NCI-H774 (cell line): Measurements from ENCODE around the gene ABO.
"Not testable (repeated sequence)": the region's sequence is repeated elsewhere in the genome, so short reads cannot be mapped to it uniquely, and the experiment has no call there.

Experiments used
- DNase-seq: peaks from one replicate; lab custom pipeline; 2025; lab: John Stamatoyannopoulos, UW

The ABO gene

DNA sequence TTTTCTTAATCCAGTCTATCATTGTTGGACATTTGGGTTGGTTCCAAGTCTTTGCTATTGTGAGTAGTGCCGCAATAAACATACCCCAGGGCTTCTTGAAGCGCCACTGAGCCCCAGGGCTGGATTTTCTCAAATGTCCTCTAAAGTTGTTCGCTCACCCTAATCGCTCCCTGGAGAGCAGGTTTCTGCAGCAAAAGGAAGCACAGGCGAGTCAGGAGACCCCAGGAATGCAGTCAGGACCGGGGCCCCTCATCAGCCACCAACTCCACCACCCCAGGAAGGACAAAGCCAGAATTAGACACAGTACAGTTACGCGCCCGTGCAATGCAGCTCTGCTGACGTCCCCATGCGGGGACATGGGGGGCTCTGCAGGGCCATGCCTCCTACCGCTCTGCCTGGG is 50.2 kb downstream of the ABO start:
- DNase-seq: no peak

DNA sequence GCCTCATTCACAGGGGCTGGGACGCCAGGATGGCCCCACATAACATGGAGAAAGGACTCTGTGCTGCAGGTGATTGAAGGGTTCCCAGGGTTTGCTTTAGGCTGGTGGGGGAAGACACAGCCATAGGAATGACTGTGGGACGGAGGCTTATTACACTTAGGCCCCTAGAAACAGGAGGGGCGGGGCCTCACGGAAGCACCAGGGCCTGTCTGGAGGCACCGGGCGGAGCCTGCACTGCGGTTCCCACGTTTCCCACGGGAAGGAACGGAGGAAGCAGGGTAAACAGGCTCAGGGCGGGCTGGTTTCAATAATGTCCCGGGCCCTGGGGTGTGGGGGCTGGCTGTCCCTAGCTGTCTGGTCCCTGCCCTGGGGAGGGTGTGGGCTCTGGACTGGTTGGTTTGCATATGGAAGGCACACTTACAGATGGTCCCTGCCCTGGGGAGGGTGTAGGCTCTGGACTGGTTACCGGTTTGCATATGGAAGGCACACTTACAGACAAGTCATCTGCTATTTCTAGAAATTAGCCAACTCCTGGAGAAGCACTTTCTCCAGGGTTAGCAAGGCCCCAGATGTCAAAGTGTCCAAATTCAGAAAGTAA is 51.7 kb downstream of the ABO start:
- DNase-seq: not testable (repeated sequence)

DNA sequence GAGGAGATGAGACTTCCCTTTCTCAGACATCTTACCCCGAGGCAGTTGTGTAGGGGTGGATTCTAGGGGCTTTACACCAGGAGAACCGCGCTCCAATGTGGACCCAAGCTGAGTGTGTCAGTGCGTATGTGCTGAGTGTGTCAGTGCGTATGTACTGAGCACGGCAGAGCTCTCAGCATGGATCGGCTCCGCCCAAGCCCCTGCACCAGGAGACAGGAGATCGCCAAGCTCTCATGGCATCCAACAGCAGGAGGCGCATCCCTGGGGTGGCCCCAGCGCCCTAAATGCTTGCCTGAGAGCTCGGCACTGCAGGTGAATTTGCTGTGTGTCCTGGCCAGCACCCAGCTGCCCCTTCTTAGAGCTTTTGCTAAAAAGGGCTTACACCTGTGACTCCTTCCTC is 53.0 kb downstream of the ABO start:
- not testable (repeated sequence) for DNase-seq

- no peak for DNase-seq
Observed at GRCh38 chr9:133221177-133221809, 53.7 kb downstream of the ABO start.

GRCh38 chr9:133218049-133218975 is 56.7 kb downstream of the ABO start:
- DNase-seq: not testable (repeated sequence)

DNA sequence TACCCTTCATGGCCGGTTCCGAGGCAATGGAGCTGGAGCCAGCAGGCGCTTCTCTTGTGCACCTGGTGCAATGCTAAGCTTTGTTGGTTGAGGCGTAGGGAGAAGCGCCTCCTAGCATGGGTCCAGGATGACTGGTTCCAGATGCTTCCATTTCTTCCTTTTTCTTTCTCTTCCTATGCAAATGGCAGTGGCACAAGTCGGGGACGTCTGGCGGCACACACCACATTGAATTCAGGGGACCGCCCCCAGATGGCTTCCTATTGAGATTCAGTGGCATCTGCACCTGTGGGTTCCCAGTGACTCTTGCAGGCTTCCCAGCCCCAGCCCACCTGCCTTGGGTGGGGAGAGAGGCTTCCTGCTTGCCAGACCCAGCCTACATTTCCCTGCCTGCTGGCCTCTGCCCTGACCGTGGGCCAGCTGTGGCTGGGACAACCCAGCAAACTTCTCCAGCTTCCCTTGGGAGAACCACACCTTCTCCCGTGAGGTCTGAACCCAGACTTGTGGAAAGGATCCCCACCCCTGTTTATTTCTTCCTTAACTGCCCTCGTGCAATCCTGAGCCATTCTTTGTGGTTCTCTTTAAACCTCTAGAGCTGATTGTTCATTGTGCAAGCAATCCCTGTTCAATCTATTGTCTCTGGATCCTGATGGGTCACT is 57.5 kb downstream of the ABO start:
- not testable (repeated sequence) for DNase-seq

- DNase-seq: not testable (repeated sequence)
Observed at GRCh38 chr9:133214276-133214675, 60.7 kb downstream of the ABO start.

DNA sequence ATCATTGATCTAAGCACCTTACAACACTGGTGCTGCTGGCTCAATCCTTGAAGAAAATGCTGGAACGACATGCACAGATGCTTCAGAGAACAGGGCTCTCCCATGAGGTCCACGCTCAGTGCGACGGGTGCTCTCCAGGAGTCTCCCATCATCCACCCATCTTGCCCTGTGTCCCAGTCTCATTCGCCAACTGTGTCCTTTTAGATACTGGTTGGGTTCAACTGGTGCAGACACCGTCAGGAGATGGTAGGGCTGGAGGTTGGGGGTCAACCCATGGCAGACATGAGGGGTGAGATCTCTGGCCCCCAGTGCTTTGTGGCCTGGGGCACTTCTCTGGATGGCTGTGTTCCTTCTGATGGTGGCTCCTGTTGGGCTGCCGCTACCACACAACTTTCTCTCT is 64.4 kb downstream of the ABO start:
- no peak for DNase-seq

DNA sequence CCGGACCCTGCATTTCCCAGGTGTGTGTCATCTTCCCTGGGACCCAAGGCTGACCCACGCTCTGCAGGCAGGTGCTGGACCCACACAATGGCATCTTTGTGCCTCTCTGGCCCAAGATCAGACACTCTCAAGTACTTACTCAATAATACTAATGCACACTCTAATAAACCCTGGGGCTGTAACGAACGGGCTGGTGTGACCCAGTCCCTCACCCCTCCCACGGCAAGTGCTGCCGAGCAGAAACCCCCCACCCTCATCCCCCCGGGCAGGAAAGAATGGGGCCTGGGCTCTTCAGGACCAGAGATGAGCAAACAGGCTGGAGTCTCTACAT is 64.8 kb downstream of the ABO start:
- no peak for DNase-seq

GRCh38 chr9:133209327-133210201 is 65.4 kb downstream of the ABO start:
- DNase-seq: not testable (repeated sequence)

- not testable (repeated sequence) for DNase-seq
Observed at GRCh38 chr9:133208880-133209300, 66.1 kb downstream of the ABO start, which contains the start of gene OBP2B. Gene OBP2B, minus strand, starts transcription at chr9:133209250. Its CDS starts 51 bp downstream, at chr9:133209199.

GRCh38 chr9:133208171-133208879 is 66.7 kb downstream of the ABO start:
- not testable (repeated sequence) for DNase-seq

DNA sequence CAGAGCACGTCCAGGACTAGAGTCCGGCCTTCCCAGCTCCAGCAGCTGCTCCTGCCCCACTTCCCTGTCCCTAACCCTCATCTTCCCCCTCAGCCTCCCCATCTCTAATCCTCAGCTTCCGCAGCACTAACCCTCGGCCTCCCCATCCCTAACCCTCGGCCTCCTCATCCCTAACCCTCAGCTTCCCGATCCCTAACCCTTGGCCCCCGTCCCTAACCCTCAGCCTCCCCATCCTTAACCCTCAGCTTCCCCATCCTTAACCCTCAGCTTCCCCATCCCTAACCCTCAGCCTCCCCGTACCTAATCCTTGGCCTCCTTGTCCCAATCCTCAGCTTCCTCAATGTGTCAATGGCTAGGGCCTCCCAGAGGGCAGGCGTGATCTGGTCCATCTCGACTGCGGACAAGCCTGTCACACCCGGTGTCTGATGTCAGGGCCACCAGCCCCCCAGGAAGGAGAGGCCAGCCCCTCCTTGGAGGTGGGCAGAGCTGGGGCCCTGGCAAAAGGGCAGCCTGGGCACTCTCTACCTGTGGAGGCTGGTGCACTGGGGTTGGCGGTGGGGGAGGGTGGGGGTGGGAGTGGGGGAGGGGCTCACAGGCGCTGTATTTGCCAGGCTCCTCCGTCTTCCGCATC is 67.3 kb downstream of the ABO start:
- no peak for DNase-seq

DNA sequence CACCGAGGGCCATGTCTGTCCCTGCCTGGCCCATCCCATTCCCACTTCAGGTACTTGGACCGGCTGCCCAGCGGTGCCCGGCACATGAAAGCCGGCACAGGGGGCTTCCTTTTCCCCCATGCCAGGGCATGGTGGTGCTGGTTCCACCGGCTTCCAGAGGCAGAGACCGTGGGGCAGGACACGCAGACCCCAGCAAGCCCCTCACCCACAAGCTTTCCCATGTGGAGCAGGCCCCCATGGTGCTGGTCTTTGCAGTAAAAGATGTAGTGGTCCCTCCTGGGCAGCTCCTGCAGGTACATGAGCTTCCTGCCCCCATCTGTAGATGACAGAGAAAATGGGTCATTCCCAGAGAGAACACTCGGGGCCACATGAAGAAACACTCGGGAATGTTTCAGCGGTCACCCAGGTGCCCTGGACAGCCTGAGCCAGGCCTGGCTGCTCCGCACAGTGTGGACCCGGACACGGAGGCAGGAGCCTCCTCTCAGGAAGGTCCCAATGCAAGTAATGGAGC is 67.9 kb downstream of the ABO start:
- DNase-seq: no peak

- no peak for DNase-seq
Observed at GRCh38 chr9:133205996-133206931, 68.7 kb downstream of the ABO start.

- not testable (repeated sequence) for DNase-seq
Observed at GRCh38 chr9:133205481-133205887, 69.5 kb downstream of the ABO start.
